H9 (cell line): ENCODE data around the gene ZNF775. TPM values are rescaled to one million over a fixed set of nuclear protein-coding genes. Genes with fewer than 3 reads are reported as not detected.

ENCODE experiments used
- DNase-seq: peaks from one replicate; pipeline ENCODE4 v3.0.0-alpha.2; 2017
- H2AFZ ChIP-seq: one replicate; pipeline ENCODE4 v1.6.1; 2013; ENCODE audit warnings: mild to moderate bottlenecking, low read length, control low read depth, moderate library complexity
- H2AK5ac ChIP-seq: 2 replicates; pipeline ENCODE4 v1.6.1; 2013; ENCODE audit warnings: low read length, control low read depth, mixed read lengths; ENCODE audit not compliant: insufficient read length
- H2BK120ac ChIP-seq: one replicate; pipeline ENCODE4 v1.6.1; 2013; ENCODE audit warnings: low read depth, mild to moderate bottlenecking, low read length, control low read depth, inconsistent platforms; ENCODE audit not compliant: poor library complexity, severe bottlenecking
- H2BK12ac ChIP-seq: 2 replicates; pipeline ENCODE4 v1.6.1; 2013; ENCODE audit warnings: low read length, control low read depth, mixed read lengths, low read depth; ENCODE audit not compliant: insufficient read length
- H2BK15ac ChIP-seq: 2 replicates; pipeline ENCODE4 v1.6.1; 2013; ENCODE audit warnings: low read depth, low read length, control low read depth
- H2BK20ac ChIP-seq: one replicate; pipeline ENCODE4 v1.6.1; 2013; ENCODE audit warnings: low read depth, mild to moderate bottlenecking, low read length, control low read depth, inconsistent platforms; ENCODE audit not compliant: poor library complexity, severe bottlenecking
- H2BK5ac ChIP-seq: 2 replicates; pipeline ENCODE4 v1.6.1; 2013; ENCODE audit warnings: low read length, control low read depth, mixed read lengths; ENCODE audit not compliant: insufficient read length
- H3K14ac ChIP-seq: 2 replicates; pipeline ENCODE4 v1.6.1; 2013; ENCODE audit warnings: low read length, control low read depth; ENCODE audit not compliant: insufficient read depth
- H3K18ac ChIP-seq: 2 replicates; pipeline ENCODE4 v1.6.1; 2013; ENCODE audit warnings: low read depth, mild to moderate bottlenecking, mixed read lengths, low read length, control low read depth; ENCODE audit not compliant: insufficient read length
- H3K23ac ChIP-seq: 2 replicates; pipeline ENCODE4 v1.6.1; 2013; ENCODE audit warnings: low read length, control low read depth, mixed read lengths, low read depth; ENCODE audit not compliant: insufficient read length
- H3K23me2 ChIP-seq: 2 replicates; pipeline ENCODE4 v1.6.1; 2013; ENCODE audit warnings: low read depth, mild to moderate bottlenecking, mixed read lengths, low read length, control low read depth; ENCODE audit not compliant: insufficient read length, poor library complexity, severe bottlenecking
- H3K27ac ChIP-seq: 2 replicates; pipeline ENCODE4 v1.5.1; 2013; ENCODE audit warnings: low read length, control low read depth, mixed read lengths, low read depth; ENCODE audit not compliant: insufficient read length
- H3K27me3 ChIP-seq: 2 replicates; pipeline ENCODE4 v1.6.1; 2013; ENCODE audit warnings: low read length, control low read depth, inconsistent platforms; ENCODE audit not compliant: insufficient read depth
- H3K4ac ChIP-seq: 2 replicates; pipeline ENCODE4 v1.6.1; 2013; ENCODE audit warnings: low read depth, mild to moderate bottlenecking, control low read depth, inconsistent platforms, low read length, moderate library complexity
- H3K4me1 ChIP-seq: 2 replicates; pipeline ENCODE4 v1.6.1; 2013; ENCODE audit warnings: low read length, control low read depth, inconsistent platforms; ENCODE audit not compliant: insufficient read depth
- H3K4me2 ChIP-seq: 2 replicates; pipeline ENCODE4 v1.6.1; 2013; ENCODE audit warnings: low read length, control low read depth, mixed read lengths; ENCODE audit not compliant: insufficient read length, insufficient read depth
- H3K56ac ChIP-seq: 2 replicates; pipeline ENCODE4 v1.6.1; 2013; ENCODE audit warnings: low read depth, mild to moderate bottlenecking, mixed read lengths, low read length, control low read depth; ENCODE audit not compliant: insufficient read length
- H3K79me1 ChIP-seq: 2 replicates; pipeline ENCODE4 v1.6.1; 2013; ENCODE audit warnings: low read depth, mild to moderate bottlenecking, moderate library complexity, low read length, control low read depth, inconsistent platforms; ENCODE audit not compliant: insufficient read depth, poor library complexity, severe bottlenecking
- H3K79me2 ChIP-seq: 2 replicates; pipeline ENCODE4 v1.6.1; 2013; ENCODE audit warnings: low read length, control low read depth, inconsistent platforms; ENCODE audit not compliant: insufficient read depth
- H3K9ac ChIP-seq: 2 replicates; pipeline ENCODE4 v1.6.1; 2013; ENCODE audit warnings: low read length, control low read depth, mixed read lengths; ENCODE audit not compliant: insufficient read length; ENCODE audit errors: extremely low read depth
- H3K9me3 ChIP-seq: one replicate; pipeline ENCODE4 v1.6.1; 2013; ENCODE audit warnings: low read depth, low read length, inconsistent platforms; ENCODE audit not compliant: control insufficient read depth
- H3T11ph ChIP-seq: one replicate; pipeline ENCODE4 v1.6.1; 2013; ENCODE audit warnings: mild to moderate bottlenecking, low read length, control low read depth, inconsistent platforms
- H4K20me1 ChIP-seq: one replicate; pipeline ENCODE4 v1.6.1; 2013; ENCODE audit not compliant: control insufficient read depth, insufficient read length, insufficient read depth
- H4K5ac ChIP-seq: 2 replicates; pipeline ENCODE4 v1.6.1; 2013; ENCODE audit warnings: low read depth, mild to moderate bottlenecking, mixed read lengths, low read length, control low read depth; ENCODE audit not compliant: insufficient read length
- H4K8ac ChIP-seq: replicated peaks from 2 replicates; pipeline ENCODE4 v1.6.1; 2013; ENCODE audit warnings: low read length, control low read depth, mixed read lengths, low read depth; ENCODE audit not compliant: insufficient read length
- H4K91ac ChIP-seq: 2 replicates; pipeline ENCODE4 v1.6.1; 2013; ENCODE audit warnings: low read depth, mild to moderate bottlenecking, moderate library complexity, mixed read lengths, low read length, control low read depth; ENCODE audit not compliant: insufficient read length
- H3K27ac Mint-ChIP-seq, 3 experiments: 2 replicates in 2 of 3; 3 replicates in 1 of 3; pipeline ENCODE4 v1.8.0; 2020 to 2021; ENCODE audit warnings: mixed read lengths in 3 of 3, mild to moderate bottlenecking in 1 of 3, moderate library complexity in 1 of 3
- H3K27me3 Mint-ChIP-seq: 2 replicates; pipeline ENCODE4 v1.8.0; 2021; ENCODE audit warnings: low read depth, mild to moderate bottlenecking, moderate library complexity, mixed read lengths
- H3K36me3 Mint-ChIP-seq, 3 experiments: 2 replicates in 2 of 3; 3 replicates in 1 of 3; pipeline ENCODE4 v1.8.0; 2020 to 2021; ENCODE audit warnings: low read depth in 3 of 3, mixed read lengths in 3 of 3; ENCODE audit not compliant: insufficient read depth in 1 of 3
- H3K4me1 Mint-ChIP-seq, 2 experiments: 2 replicates each; pipeline ENCODE4 v1.8.0; 2020; ENCODE audit warnings: mixed read lengths in 2 of 2
- H3K4me3 Mint-ChIP-seq, 2 experiments: 2 replicates in 1 of 2; 3 replicates in 1 of 2; pipeline ENCODE4 v1.8.0; 2020 to 2021; ENCODE audit warnings: mild to moderate bottlenecking in 2 of 2, mixed read lengths in 2 of 2, moderate library complexity in 1 of 2
- H3K9me3 Mint-ChIP-seq, 2 experiments: 2 replicates in 1 of 2; 3 replicates in 1 of 2; pipeline ENCODE4 v1.8.0; 2020; ENCODE audit warnings: mild to moderate bottlenecking in 2 of 2, mixed read lengths in 2 of 2, moderate library complexity in 1 of 2
- WGBS: extraction: QIAGEN DNeasy Blood & Tissue Kit; methylation state at CpG from one replicate; pipeline ENCODE4 v1.1.7; 2013; ENCODE audit warnings: missing lambda C conversion rate, low lambda C conversion rate, mixed read lengths; ENCODE audit not compliant: insufficient read length; ENCODE audit errors: extremely low coverage; 5-methylcytosine and 5-hydroxymethylcytosine counted together
- total RNA-seq: library from RNA; stranded (reverse); gene quantifications from 2 replicates; pipeline ENCODE4 v1.2.1, GENCODE V29; 2021
- TF ChIP-seq, protein P1 (sequence below): fragments of 200-600 bp; sonication (generic); conservative IDR thresholded peaks from 3 replicates; pipeline ENCODE4 v1.8.0; 2021; ENCODE audit warnings: antibody characterized with exemption, mild to moderate bottlenecking

Gene ZNF775
- total RNA-seq, 1 experiment from 2014 or later: 10.5 TPM

DNA sequence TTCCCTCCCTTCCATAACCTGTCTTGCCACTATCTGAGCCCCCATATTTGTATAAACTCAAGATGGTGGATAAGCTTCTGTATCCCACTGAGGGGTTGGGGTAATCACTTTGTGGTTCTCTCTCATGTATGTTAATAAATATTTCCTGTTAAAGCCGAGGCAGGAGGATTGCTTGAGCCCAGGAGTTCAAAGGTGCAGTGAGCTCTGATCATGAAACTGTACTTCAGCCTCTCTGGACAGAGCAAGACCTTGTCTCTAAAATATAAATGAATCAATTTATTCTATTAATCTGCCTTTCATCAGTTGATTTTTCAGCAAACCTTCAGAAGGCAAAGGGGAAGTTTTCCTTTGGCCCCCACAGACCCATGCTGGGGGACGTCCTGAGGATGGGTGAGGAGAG is 35.9 kb upstream of the ZNF775 start:
- H3K27me3 ChIP-seq: peaks cover 16% of the 10 kb centered on the region
- H3K36me3 Mint-ChIP-seq: peaks cover 9 to 27% (median 22%) of the 10 kb centered on the region in 3 experiments

More for the DNA sequence above, 35.9 kb upstream of the ZNF775 start:
- Histone ChIP-seq H3K23ac (no peak overlapping the region), H4K8ac (no peak overlapping the region), H3K56ac (no peak overlapping the region), H3K18ac (no peak overlapping the region), H3K23me2 (peaks cover 16% of the 10 kb centered on the region), H3K4me1 (no peaks in the 10 kb centered on the region), H4K91ac (no peak overlapping the region), H4K20me1 (no peaks in the 10 kb centered on the region), H2BK120ac (no peak overlapping the region), H3K14ac (no peak overlapping the region), H4K5ac (no peak overlapping the region), H2BK20ac (no peak overlapping the region), H3K9ac (no peak overlapping the region), H3K79me1 (no peaks in the 10 kb centered on the region), H2BK15ac (no peak overlapping the region), H2BK12ac (no peak overlapping the region), H2BK5ac (no peak overlapping the region), H3K9me3 (peaks cover 7% of the 10 kb centered on the region), H3K79me2 (no peaks in the 10 kb centered on the region), H3K27ac (no peak overlapping the region), H3K4me2 (no peak overlapping the region), H2AK5ac (no peak overlapping the region), H3T11ph (no peak overlapping the region), H2AFZ (no peak overlapping the region), H3K4ac (no peak overlapping the region)
- H3K4me3 Mint-ChIP-seq: peak overlapping the region in 1 of 2 experiments; percentile 47; a peak in 1 of 5 replicates
- H3K27ac Mint-ChIP-seq: no peak overlapping the region; a peak in 1 of 7 replicates
- no peak for DNase-seq
- peaks cover 13 to 22% of the 10 kb centered on the region in 2 experiments for H3K9me3 Mint-ChIP-seq
- WGBS: no CpG with 5 or more reads among the region's 2 CpGs
- H3K4me1 Mint-ChIP-seq: peaks cover 34 to 40% of the 10 kb centered on the region in 2 experiments
- TF ChIP-seq, protein P1, sequence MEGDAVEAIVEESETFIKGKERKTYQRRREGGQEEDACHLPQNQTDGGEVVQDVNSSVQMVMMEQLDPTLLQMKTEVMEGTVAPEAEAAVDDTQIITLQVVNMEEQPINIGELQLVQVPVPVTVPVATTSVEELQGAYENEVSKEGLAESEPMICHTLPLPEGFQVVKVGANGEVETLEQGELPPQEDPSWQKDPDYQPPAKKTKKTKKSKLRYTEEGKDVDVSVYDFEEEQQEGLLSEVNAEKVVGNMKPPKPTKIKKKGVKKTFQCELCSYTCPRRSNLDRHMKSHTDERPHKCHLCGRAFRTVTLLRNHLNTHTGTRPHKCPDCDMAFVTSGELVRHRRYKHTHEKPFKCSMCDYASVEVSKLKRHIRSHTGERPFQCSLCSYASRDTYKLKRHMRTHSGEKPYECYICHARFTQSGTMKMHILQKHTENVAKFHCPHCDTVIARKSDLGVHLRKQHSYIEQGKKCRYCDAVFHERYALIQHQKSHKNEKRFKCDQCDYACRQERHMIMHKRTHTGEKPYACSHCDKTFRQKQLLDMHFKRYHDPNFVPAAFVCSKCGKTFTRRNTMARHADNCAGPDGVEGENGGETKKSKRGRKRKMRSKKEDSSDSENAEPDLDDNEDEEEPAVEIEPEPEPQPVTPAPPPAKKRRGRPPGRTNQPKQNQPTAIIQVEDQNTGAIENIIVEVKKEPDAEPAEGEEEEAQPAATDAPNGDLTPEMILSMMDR: no peak
- peaks cover 72% of the 10 kb centered on the region for H3K27me3 Mint-ChIP-seq
